NCI-H1048 (cell line): ENCODE data around the gene NOTCH4.
"Not testable (repeated sequence)": the region's sequence is repeated elsewhere in the genome, so short reads cannot be mapped to it uniquely, and the experiment has no call there.

Experiments used
- DNase-seq: peaks from one replicate; lab custom pipeline; 2025; lab: John Stamatoyannopoulos, UW

Gene NOTCH4

DNA sequence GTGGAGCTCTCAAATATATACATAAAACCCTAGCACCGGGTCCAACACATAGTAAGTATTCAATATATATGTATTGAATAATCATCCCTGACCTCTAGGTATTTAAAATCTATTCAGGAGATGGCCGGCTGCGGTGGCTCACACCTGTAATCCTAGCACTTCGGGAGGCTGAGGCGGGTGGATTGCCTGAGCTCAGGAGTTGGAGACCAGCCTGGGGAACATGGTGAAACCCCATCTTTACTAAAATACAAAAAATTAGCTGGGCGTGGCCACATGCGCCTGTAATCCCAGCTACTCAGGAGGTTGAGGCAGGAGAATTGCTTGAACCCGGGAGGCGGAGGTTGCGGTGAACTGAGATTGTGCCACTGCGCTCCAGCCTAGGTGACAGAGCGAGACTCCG, 30.8 kb downstream of the NOTCH4 start:
- not testable (repeated sequence) for DNase-seq

DNA sequence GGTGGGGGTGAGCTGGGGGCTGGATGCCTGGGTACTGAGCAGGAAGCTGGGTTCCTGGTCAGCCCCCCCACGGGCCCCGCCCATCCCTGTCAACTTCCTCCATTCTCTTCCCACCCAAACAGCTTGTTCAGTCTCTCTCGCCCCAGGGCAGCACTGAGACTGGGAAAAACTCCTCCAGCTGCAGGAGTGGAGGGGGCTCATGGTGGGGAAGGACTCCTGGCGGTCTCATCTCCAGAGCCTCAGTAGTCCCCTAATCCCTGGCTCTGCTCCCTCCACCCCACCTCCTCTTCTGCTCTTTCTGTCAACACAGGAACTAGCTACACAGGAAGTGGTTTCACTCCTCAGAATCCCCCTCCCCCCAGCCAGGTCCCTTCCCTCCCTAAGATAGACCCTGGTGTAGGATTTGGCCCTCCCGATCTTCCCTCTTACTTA, 31.2 kb downstream of the NOTCH4 start, which contains the start of gene GPSM3:
TSS of gene GPSM3 (minus strand) at position 36 of the 432 bp plus-strand sequence. CDS start 130 bp downstream, outside the sequence.
- DNase-seq: no peak

DNA sequence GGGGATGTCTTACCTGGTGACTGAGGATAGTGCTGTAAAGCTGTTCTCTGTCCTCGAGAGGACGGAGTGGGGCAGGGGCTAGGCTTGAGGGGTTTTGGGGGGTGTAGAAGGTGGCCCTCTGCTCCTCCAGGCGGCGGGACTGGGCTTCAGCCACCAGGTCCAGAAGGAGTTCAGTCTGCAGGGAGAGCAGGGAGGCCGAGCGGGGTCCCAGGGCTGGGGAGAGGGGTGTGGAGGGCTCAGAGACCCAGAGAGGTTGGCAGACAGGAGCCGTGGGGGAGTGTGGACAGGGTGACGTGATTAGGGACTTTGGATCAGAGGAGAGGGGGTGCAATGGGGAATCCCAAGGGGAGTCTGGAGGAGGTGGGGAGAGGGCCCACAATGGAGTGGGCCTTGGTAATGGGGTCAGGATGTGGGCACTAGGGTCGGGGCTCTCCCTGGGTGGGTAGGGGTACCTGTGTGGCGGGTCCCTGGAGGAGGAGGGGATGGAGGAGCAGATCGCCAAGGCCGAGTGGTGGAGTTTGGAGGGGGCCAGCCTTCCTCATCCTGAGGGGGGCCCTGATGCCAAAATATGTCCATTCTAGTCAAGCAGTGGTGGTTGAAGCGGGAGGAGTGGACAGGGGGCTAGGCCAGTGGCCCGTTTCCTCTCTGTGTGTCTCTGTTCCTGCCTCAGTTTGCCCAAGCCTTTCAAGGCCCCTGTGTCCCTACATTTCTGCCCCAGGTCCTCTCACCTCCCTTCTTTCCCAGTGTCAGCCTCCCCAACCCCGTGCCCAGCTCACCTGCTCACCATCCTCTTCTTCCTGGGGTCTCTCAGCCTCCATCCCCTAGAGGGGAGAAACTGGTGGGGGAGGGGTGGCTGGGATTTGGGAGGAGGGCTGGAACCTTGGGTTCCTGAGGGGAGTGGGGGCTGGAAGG, 31.9 kb downstream of the NOTCH4 start:
- DNase-seq: no peak

DNA sequence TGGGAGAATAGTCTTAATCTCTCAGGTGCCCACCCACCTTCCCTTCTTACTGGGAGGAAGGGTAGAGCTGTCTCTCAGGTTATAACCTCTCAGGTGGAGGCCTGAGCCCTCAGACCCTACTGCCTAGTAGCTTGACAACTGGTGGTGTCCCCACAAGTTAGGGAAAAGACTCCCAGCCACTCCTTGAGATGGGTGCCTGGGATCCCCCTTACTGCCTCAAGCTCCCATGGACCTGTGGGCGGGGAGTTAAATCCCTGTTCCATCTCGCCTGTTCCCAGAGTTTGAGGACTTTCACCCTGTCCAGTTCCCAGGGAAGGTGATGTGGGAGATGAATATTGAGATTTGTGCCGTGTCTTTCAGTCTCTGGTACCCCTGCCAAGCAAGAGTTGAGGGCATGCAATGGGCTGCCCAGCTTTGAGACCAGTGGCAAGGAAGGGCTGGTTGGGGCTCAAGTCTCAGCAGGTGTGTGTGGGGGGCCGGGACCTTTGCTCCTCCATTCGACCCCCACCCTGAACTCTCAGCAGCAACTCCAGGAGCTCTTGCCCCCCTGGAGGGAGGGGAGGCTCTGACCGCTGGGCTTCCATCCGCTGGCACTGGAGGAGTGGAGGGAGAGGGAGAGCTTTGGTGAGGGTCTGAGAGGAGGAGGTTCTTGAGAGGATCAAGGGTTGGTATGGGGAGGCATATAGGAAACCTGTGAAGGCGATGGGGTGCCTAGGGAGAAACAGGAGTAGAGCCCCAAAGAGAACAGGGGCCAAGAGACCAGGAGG, 32.8 kb downstream of the NOTCH4 start:
- no peak for DNase-seq

DNA sequence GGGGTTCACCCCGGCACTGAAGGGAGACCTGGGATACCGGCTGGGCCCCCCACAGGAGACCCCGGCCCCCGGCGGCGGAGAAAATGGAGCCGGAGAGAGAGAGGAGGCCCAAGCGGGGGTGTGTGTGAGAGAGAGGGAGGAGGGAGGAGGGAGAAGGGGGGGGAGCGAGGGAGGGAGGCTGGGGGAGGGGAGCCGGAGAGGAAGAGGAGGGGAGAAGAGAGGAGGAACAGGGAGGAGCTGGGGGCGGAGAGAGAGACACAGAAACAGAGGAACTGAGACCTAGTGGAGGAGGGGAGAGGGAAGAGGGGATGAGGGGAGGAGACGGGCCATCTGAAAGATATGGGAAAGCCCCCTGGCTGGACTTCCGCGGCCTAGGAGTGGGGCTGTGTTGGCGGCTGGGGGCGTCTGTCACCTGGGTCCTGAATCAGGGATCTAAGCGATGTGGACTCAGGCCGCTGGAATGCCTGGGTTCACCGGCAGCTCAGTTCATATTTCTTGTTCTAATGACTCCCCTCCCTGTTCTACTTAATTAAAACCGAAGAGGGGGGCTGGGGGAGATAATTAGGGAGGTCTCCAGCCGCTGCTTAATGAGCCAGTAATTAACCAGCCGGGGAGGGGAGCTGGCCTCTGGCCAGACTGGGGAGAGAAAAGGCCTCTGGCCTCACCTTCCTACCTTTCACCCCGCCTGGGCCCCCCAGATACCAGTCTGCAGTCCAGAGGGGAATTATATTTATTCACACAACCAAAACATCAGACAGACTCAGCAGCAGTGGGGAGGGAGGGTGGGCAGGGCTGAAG, 33.6 kb downstream of the NOTCH4 start, which contains the start of gene PBX2:
TSS of gene PBX2 (minus strand) at position 149 of the 798 bp plus-strand sequence. CDS start 287 bp downstream, outside the sequence.
- no peak for DNase-seq

DNA sequence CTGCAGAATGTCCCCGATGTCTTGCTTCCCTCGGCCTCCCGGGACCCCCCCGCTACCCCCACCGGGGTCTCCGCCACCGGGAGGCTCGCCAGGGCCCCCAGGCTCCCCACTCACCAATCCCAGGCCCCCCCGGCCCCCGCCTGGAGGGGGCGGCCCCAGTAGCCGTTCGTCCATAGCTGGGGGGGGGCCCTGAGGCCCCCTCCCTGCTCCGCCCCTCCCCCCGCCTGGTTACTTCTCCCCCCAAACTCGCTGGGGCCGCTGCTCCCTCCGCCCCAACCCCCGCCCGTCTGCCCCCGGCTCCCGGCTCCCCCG, 34.2 kb downstream of the NOTCH4 start:
- DNase-seq: no peak

DNA sequence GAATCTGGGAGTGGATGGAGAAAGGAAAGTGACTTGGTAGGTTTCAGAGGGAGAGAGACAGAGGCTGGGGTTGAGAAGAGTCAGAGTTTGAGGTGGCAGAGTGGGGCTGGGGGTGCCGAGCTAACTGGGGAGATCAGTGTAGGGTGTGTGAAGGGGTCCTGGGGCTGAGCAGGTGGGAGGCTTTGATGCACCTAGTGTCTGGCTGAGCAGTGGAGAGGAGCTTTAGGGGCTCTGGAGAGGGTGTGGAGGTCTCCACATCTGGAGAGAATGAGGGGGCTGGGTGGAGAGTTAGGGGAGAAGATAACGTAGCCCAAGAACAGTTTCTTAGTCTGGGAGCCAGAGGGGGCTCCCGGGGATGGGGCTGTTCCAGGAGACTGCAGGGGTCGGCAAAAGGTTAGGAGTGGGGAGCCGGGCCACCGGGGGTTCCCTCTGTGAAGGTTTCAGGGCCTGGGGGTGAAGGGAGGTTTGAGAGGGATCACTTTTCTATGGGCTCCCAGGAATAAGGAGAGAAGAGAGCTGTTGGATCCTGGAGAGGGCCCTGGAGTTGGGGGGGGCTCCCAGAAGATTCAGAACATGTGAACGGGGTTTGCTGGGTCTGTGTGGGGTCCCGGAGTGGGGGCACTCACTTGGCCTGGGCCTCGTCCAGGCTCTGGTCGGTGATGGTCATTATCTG, 34.7 kb downstream of the NOTCH4 start:
- DNase-seq: no peak

DNA sequence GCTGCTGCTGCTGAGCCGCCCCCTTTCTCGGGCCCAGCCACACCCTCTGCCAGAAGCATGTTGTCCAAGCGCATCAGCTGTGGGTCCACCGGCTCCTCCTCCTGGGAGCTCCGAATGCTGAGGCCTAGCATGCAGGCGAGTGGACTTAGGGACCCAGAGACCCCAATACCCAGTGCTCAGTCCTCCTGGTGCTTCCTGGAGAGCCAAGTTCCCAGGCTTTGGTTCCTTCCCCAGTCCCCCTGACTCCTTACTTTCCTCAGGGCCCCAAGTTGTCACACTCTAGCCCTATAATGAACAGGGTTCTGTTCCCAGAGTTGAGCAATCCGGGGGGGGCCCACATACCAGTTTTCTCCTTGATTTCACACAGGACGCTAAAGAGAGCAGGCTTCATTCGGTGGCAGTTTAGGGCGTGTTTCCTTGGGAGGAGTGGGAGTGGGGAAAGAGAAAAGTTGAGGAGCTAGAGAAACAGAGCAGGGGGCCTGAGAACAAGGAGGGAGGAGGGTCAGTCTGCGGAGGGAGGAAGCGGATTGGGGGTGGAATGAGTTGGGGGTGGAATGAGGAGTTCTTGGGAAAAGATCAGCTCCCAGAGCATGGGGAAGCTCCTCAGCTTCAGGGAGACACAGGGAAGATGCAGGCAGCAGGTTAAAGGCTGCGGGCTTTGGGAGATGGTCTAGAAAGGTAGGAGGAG, 35.3 kb downstream of the NOTCH4 start:
- DNase-seq: no peak

DNA sequence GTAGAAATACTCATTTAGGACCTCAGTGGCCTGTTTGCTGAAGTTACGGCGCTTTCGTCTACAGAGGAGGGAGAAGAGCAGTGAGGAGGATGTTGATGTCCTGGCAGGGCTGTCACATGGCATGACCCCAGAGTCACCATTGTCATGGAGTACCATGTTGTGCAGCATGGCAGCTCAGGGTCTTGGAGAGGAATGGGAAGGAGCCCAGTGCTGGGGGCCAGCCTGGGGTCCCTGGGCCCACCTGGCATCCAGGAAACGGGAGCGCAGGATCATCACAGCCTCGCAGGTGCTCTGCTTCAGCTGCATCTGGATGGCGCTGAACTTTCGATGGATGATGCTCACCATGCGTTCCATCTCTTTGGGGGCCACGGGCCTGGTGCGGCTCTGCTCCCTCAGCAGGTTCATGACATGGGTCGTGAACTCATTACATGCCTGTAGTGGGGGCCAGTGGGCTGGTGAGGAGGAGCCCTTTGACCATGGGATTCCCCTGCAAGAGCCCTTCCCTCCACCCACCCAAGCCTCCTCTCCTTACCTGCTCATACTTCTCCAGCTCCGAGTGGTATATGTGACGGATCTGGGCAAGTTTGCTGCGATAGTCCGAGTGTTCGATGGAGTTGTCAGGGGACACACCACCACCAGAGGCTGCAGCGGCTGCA, 36.0 kb downstream of the NOTCH4 start:
- not testable (repeated sequence) for DNase-seq

DNA sequence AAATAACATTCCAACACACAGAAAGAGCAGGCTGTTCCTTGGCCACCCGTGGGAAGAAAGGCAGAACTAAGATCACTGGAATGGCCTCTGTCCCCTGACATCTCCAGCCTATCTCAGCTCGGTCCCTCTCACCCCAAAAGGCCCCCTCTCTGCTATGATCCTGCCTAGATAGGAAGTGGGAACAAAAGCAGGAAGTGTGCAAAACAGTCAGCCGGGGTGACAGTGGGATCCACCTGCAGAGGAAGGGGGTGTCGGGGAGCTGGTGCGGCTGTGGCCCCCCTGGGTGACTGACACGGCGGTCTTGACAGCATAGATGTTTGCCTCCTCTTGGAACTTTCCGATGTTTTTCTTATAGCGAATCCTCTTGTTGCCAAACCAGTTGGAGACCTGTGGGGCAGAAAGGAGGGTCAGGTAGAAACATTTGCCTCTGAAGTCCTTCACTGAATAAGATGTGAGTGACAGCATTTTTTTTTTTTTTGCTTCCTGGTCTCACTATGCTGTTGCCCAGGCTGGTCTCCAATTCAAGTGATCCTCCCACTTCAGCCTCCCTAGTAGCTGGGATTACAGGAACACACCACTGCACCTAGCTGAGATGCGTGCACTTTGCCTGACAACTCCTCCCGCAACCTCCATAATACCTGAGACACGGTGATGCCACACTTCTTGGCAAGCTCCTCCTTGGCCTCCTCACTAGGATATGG, 36.7 kb downstream of the NOTCH4 start:
- no peak for DNase-seq

DNA sequence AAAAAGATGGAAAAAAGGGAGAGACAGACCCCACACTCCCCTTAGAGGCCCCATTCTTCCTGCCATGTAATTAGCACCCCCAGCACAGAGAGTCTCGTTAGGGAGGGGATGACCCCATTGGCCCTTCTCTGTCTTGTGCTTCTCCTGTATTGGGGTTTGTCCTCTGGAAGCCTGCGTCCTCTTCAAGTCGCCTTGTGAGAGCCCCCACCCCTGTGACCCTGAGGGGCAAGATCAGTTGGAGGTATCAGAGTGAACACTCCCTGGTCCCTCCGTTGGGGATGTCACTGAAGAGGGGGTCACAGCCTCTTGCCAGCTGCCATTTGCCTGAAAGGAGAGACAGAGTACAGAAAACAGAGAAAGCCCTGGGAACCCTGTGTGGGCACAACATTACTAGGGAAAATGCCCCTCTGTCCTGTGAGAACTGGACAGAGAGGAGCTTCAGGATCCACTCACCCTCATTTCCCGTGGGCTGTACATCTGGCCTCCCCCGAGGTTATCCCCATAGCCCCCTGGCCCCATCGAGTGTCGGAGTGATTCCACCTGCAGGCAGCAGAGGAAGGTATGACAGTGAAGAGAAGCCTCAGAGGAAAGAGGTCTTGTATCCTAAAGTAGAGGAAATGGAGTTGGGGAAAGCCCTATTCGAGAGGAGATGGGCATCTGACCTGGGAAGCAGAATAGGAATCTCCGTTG, 37.6 kb downstream of the NOTCH4 start:
- DNase-seq: not testable (repeated sequence)

DNA sequence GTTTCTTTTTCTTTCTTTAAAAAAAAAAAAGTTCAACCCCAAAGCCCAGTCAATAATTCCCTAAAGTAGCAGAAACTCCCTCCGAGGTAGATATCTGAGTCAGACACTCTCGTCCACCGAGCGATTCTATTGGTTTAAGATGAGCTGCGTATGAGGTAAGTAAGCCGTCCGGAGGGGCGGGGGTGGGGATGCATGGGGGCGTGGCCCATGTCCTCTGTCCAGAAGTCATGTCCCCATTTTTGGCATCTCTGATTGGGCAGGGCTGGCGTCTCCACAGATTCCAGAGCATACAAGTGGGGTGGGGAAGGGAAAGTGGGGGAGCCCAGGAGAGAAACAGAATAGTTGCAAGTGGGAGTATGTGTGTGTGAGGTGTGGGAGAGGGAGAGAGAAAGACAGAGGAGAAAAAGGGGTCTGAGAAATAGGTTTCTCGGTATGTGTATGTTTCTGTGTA, 38.2 kb downstream of the NOTCH4 start:
- not testable (repeated sequence) for DNase-seq

DNA sequence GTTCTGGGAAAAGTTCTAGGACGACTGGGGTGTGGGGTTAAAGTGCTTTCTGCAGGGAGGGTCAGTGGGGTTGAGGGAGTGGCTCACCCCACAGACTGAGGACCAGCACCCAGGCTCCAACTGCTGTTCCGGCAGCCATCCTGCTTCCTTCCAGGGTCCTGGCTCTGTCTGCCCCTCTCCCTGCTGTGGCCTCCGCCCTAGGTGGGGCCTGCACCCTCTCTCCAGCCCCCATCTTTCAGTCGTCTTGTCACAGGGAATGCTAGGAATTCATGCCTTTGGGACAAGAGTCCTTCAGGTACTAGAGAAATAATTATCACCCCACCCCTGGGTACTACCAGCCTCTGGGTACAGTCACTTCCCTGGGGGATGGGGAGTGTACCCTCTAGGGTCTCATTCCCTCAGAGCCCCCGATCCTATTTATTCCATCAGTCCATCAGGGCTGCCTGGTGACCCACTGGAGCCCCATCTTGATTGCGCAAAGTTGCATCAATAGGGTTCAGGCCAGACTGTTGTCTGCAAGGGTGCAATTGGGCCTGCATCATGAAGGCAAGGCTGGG, 39.7 kb downstream of the NOTCH4 start, which contains the start of gene AGER:
TSS of gene AGER (minus strand) at position 170 of the 557 bp plus-strand sequence. CDS start at position 139, 31 bp downstream.
- no peak for DNase-seq

DNA sequence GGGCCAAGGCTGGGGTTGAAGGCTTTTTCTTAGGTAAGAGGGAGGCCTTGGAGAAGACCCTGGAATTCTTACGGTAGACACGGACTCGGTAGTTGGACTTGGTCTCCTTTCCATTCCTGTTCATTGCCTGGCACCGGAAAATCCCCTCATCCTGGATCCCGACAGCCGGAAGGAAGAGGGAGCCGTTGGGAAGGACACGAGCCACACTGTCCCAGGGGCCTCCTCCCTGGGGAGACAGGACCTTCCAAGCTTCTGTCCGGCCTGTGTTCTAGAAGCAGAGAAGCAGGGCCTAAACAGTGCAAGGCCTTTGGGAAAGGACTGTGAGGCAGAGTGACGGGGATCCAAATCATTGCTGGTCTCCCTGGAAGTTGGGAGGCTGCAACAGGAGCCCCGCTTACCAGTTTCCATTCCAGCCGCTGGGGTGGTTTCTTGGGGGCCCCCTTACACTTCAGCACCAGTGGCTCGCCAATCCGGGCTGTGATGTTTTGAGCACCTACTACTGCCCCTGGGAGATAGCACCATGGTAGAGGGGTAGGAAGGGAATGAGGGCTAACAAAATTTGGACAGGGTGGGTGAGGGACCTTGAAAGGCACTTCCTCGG, 40.3 kb downstream of the NOTCH4 start:
- DNase-seq: no peak

DNA sequence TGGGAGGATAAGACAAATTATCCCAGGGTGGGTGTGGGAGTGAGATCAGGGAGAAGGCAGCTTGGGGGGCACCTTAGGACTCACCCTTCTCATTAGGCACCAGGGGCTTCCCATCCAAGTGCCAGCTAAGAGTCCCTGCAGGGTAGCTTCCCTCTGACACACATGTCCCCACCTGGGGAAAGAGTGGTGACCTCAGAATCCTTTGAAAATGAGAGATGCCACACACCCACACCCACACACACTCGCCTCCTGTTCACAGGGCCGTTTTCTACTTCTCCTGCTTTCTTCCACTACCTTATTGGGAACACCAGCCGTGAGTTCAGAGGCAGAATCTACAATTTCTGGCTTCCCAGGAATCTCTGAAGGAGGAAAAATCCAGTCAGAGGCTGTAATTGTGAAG, 40.8 kb downstream of the NOTCH4 start:
- DNase-seq: no peak

DNA sequence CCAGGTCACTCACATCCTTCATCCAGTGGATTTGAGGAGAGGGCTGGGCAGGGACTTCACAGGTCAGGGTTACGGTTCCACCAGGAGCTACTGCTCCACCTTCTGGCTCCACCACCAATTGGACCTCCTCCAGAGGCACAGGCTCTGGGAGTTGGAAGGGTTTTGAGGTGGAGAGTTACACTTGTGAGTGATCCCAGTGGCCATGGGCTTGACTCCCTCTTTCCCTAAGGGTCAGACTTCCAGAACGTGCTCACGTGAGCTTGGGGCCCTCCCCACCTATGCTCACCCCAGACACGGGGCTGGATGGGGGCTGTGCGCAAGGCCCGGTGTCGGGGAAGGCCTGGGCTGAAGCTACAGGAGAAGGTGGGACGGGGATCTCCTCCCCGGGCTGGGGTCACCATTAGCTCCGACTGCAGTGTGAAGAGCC, 41.3 kb downstream of the NOTCH4 start:
- DNase-seq: no peak

DNA sequence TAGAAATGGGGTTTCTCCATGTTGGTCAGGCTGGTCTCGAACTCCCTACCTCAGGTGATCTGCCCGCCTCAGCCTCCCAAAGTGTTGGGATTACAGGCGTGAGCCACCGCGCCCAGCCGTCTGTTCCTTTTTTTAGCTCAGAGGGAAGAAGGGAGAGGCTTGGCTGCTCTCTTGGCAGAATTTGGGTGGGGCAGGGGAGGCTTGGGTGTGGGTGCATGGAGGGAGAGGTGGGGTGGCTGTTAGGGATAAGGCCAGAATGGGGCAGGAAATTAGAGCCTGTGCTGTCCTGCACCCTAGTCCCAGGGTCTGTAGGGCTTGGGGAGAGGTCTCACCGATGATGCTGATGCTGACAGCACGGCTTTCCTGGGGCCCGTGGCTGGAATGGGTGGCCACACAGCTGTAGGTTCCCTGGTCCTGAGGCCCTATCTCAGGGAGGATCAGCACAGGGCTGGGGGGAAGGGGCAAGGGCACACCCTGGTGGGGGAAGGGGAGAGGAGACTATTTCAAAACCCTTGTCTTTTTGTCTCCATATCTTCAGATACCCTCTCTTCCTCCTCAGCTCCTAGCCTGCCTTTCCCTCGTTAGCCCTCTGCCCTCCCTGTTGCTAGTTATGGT, 41.8 kb downstream of the NOTCH4 start:
- DNase-seq: no peak
